HepG2 (cell line): ENCODE data around the gene RIPOR3. TPM values are rescaled to one million over a fixed set of nuclear protein-coding genes. Genes with fewer than 3 reads are reported as not detected.

ENCODE experiments used
- ATAC-seq: fragments of 200-7000 bp; cut with Tn5 transposase; 3 replicates; pipeline ENCODE4 v1.9.1; 2020; ENCODE audit warnings: mild to moderate bottlenecking, moderate library complexity
- BruUV-seq: library from RNA; stranded (reverse); fragments of 400-500 nt; replicated peaks from 2 replicates; lab custom pipeline; 2021; lab: Mats Ljungman, UMichigan
- CTCF ChIA-PET: fragments of 300-600 bp; formaldehyde crosslinking; extraction: SDS; loops from one replicate; lab custom pipeline; 2021; ENCODE audit warnings: low total read pairs, inconsistent platforms, low intra/inter-chr PET ratio; lab: Yijun Ruan, JAX
- POLR2A ChIA-PET: fragments of 350-600 bp; sonication (Branson Sonifier 250); formaldehyde crosslinking; loops from one replicate; lab custom pipeline; 2020; ENCODE audit warnings: antibody characterized with exemption, inconsistent platforms; lab: Yijun Ruan, JAX
- DNase-seq: peaks from one replicate; pipeline ENCODE4 v3.0.0-alpha.2; 2015; ENCODE audit warnings: low spot score
- FAIRE-seq: peaks from 3 replicates; lab custom pipeline; 2011; peaks lifted over from hg19 to GRCh38; lab: Jason Lieb, UNC
- H2AFZ ChIP-seq: one replicate; pipeline ENCODE4 v1.6.1; 2011; ENCODE audit warnings: low read length, inconsistent platforms
- H3K27ac ChIP-seq: fragments of 300-600 bp; 3 replicates; pipeline ENCODE4 v1.8.0; 2011; ENCODE audit warnings: mixed run types, mild to moderate bottlenecking, mixed read lengths, low read length, inconsistent platforms; ENCODE audit not compliant: insufficient read depth; ENCODE audit errors: extremely low read length
- H3K27me3 ChIP-seq, 2 experiments: fragments of 200-600 bp in 1 of 2; 2 replicates in 1 of 2; 3 replicates in 1 of 2; pipeline versions ENCODE4 v1.6.0 to v1.8.0; 2011; ENCODE audit warnings: low read length in 2 of 2, mild to moderate bottlenecking in 2 of 2, moderate library complexity in 2 of 2, inconsistent platforms in 1 of 2; ENCODE audit not compliant: insufficient read depth in 2 of 2, control insufficient read depth in 1 of 2
- H3K36me3 ChIP-seq, 2 experiments: fragments of 200-600 bp in 1 of 2; replicated peaks in 1 of 2; 2 replicates in 1 of 2; 3 replicates in 1 of 2; pipeline versions ENCODE4 v1.5.1 to v1.8.0; 2011; ENCODE audit warnings: low read length in 2 of 2, inconsistent platforms in 1 of 2; ENCODE audit not compliant: insufficient read depth in 2 of 2, control insufficient read depth in 1 of 2
- H3K4me1 ChIP-seq: 2 replicates; pipeline ENCODE4 v1.5.1; 2012; ENCODE audit warnings: low read length, inconsistent platforms; ENCODE audit not compliant: insufficient read depth
- H3K4me2 ChIP-seq: 2 replicates; pipeline ENCODE4 v1.6.0; 2011; ENCODE audit warnings: low read depth, low read length, inconsistent platforms
- H3K4me3 ChIP-seq, 3 experiments: fragments of 200-600 bp in 1 of 3; sonication (generic), shearing (Covaris generic) in 1 of 3; replicated peaks in 1 of 3; 2 replicates each; pipeline ENCODE4 v1.5.1; 2011 to 2016; ENCODE audit warnings: low read length in 3 of 3, inconsistent platforms in 2 of 3, low read depth in 2 of 3, mild to moderate bottlenecking in 2 of 3, control low read depth in 1 of 3, mixed read lengths in 1 of 3; ENCODE audit not compliant: insufficient read depth in 1 of 3
- H3K79me2 ChIP-seq: one replicate; pipeline ENCODE4 v1.6.1; 2011; ENCODE audit warnings: low read length, inconsistent platforms; ENCODE audit not compliant: insufficient read depth
- H3K9ac ChIP-seq: 2 replicates; pipeline ENCODE4 v1.6.0; 2011; ENCODE audit warnings: mild to moderate bottlenecking, low read depth, low read length, inconsistent platforms; ENCODE audit not compliant: insufficient read depth
- H3K9me3 ChIP-seq: 2 replicates; pipeline ENCODE4 v1.5.1; 2012; ENCODE audit warnings: mild to moderate bottlenecking, low read length
- H4K20me1 ChIP-seq: 2 replicates; pipeline ENCODE4 v1.6.0; 2011; ENCODE audit warnings: inconsistent platforms, mild to moderate bottlenecking, low read length, moderate library complexity; ENCODE audit not compliant: insufficient read depth
- BCL3 ChIP-seq: sonication (generic); formaldehyde crosslinking; IDR thresholded peaks from 2 replicates; pipeline ENCODE4 v1.5.1; 2020; ENCODE audit warnings: mild to moderate bottlenecking, missing genetic modification reagents, moderate library complexity
- CC2D1A ChIP-seq: sonication (generic); formaldehyde crosslinking; IDR thresholded peaks from 2 replicates; pipeline ENCODE4 v1.8.1; 2023; ENCODE audit warnings: mild to moderate bottlenecking, missing genetic modification reagents
- HNRNPL ChIP-seq: fragments of 200-400 bp; formaldehyde crosslinking; IDR thresholded peaks from 2 replicates; pipeline ENCODE4 v1.6.1; 2017; ENCODE audit warnings: mild to moderate bottlenecking, low read depth, low read length
- KLF12 ChIP-seq: sonication (generic); formaldehyde crosslinking; IDR thresholded peaks from 2 replicates; pipeline ENCODE4 v1.4.0; 2020; ENCODE audit warnings: missing genetic modification reagents, borderline replicate concordance
- NFIB ChIP-seq: sonication (generic); formaldehyde crosslinking; IDR thresholded peaks from 2 replicates; pipeline ENCODE4 v1.9.0; 2021; ENCODE audit warnings: missing genetic modification reagents, mild to moderate bottlenecking, borderline replicate concordance
- SRSF9 ChIP-seq: fragments of 200-400 bp; formaldehyde crosslinking; IDR thresholded peaks from 2 replicates; pipeline ENCODE4 v1.6.1; 2018; ENCODE audit warnings: borderline replicate concordance, mild to moderate bottlenecking, low read depth, low read length; ENCODE audit not compliant: insufficient read depth, poor library complexity, severe bottlenecking
- ZFP36L2 ChIP-seq: sonication (generic); formaldehyde crosslinking; IDR thresholded peaks from 2 replicates; pipeline ENCODE4 v1.4.0; 2020; ENCODE audit warnings: missing genetic modification reagents
- ZFP91 ChIP-seq: sonication (generic); formaldehyde crosslinking; IDR thresholded peaks from 2 replicates; pipeline ENCODE4 v1.9.0; 2022; ENCODE audit warnings: missing genetic modification reagents, mild to moderate bottlenecking, borderline replicate concordance
- ZNF564 ChIP-seq: sonication (generic); formaldehyde crosslinking; IDR thresholded peaks from 2 replicates; pipeline ENCODE4 v1.8.1; 2023; ENCODE audit warnings: mild to moderate bottlenecking, missing genetic modification reagents
- ZNF709 ChIP-seq: sonication (generic); formaldehyde crosslinking; IDR thresholded peaks from 2 replicates; pipeline ENCODE4 v1.5.0; 2020; ENCODE audit warnings: mild to moderate bottlenecking, missing genetic modification reagents
- WGBS: methylation state at CpG from one replicate; pipeline ENCODE4 v1.1.6; 2017; ENCODE audit warnings: low lambda C conversion rate; 5-methylcytosine and 5-hydroxymethylcytosine counted together
- in situ Hi-C: cut with HindIII; loops from 2 replicates; pipeline ENCODE4 v1.10.0; 2017; ENCODE audit warnings: low pct_unique_long_range_greater_than_20kb; ENCODE audit not compliant: extremely low pct_ligation_motif_present
- intact Hi-C: fragments of 100-400 bp; cut with micrococcal nuclease; formaldehyde crosslinking; loops from one replicate; pipeline ENCODE4 v1.10.0; 2022; ENCODE audit not compliant: unreplicated experiment
- polyA plus RNA-seq, 8 experiments: library from polyadenylated mRNA; depleted of rRNA in 3 of 8; stranded (reverse) in 7 of 8; unstranded in 1 of 8; fragments of >200 nt; fragmentation: Illumina TruSeq in 4 of 8; extraction: Trizol in 4 of 8; gene quantifications; 2 replicates each; pipeline versions ENCODE4 v1.2.1 to v1.2.3, GENCODE V29; 2011 to 2016; ENCODE audit warnings: low read depth in 4 of 8, missing spikeins in 1 of 8, mixed read lengths in 1 of 8; ENCODE audit not compliant: insufficient read depth in 1 of 8
- total RNA-seq, 5 experiments: library from RNA; depleted of rRNA; stranded (reverse); fragments of >200 nt; fragmentation: Illumina TruSeq; extraction: Trizol; gene quantifications; 2 replicates each; pipeline ENCODE4 v1.2.3, GENCODE V29; 2016; ENCODE audit warnings: low read depth in 1 of 5

The RIPOR3 gene
- total and polyA plus RNA-seq, 2 of the 13 experiments (the other 11 are each of a cell fraction or from before 2014, with no cell fraction given): 0.18 TPM; not detected in 1

GRCh38 chr20:50724112-50724725 lies 32.9 kb upstream of the RIPOR3 start (continued):
- TF ChIP-seq ZFP91: peak; percentile 19; the same call in 1 of the 2 replicates
- no peak for TF ChIP-seq ZNF709 (CRISPR knock-in tag)
- no peak for TF ChIP-seq ZFP36L2 (CRISPR knock-in tag)
- no peak for TF ChIP-seq KLF12
- TF ChIP-seq ZNF564 (CRISPR knock-in tag): no peak
- no peak for TF ChIP-seq HNRNPL
- TF ChIP-seq SRSF9: no peak
- TF ChIP-seq CC2D1A (CRISPR knock-in tag): no peak
- TF ChIP-seq, all 625 proteins: peak for 7

- no peaks in the 10 kb centered on the region for H3K79me2 ChIP-seq
- no TSS peak for BruUV-seq
- ATAC-seq: no peak
- peaks cover 60% of the 10 kb centered on the region for H3K4me1 ChIP-seq
- H3K27ac ChIP-seq: no peak overlapping the region
- no peak for DNase-seq
- 73% methylated on average over 9 of the region's 9 CpGs for WGBS
- TF ChIP-seq NFIB (CRISPR knock-in tag) (0 out of 2 replicates have a peak, but pooled peaks have one; percentile 67), BCL3 (CRISPR knock-in tag) (no peak)
- no peak overlapping the region for H2AFZ ChIP-seq
- in situ Hi-C loops: no loop called here
- intact Hi-C loops: no loop called here
- no peaks in the 10 kb centered on the region for H3K36me3 ChIP-seq
- H3K9me3 ChIP-seq: no peaks in the 10 kb centered on the region
- H4K20me1 ChIP-seq: no peaks in the 10 kb centered on the region
- no peak overlapping the region for H3K9ac ChIP-seq
- ChIA-PET POLR2A (no interaction called here), CTCF (no interaction called here)
- H3K27me3 ChIP-seq: no peaks in the 10 kb centered on the region
- FAIRE-seq: no peak
- no peak overlapping the region for H3K4me2 ChIP-seq
- no peak overlapping the region for H3K4me3 ChIP-seq
Measured at GRCh38 chr20:50723672-50724071, 32.3 kb upstream of the RIPOR3 start.
